ENCODE measurements around the gene INHBE. TPM values are rescaled to one million over a fixed set of nuclear protein-coding genes. Genes with fewer than 3 reads are reported as not detected.

The INHBE gene
- total and polyA plus RNA-seq, 2 of the 8 experiments (the other 6 are each of a cell fraction or from before 2014, with no cell fraction given): 10.2 to 18.8 TPM

- TF ChIP-seq POLR2AphosphoS5 (IDR thresholded peaks at IDR 0.05; ENCODE audit: low read depth, low read length): peak; percentile 57; the same call in 1 of the 2 replicates
- 0 out of 2 replicates have a peak, but pooled peaks have one; percentile 1 for TF ChIP-seq PHF8 (conservative IDR thresholded peaks at IDR 0.05; ENCODE audit: low read depth, low read length)
- peak; percentile 88 for TF ChIP-seq SP1 (IDR thresholded peaks at IDR 0.05; ENCODE audit: low read depth, low read length)
- TF ChIP-seq SUZ12 (IDR thresholded peaks at IDR 0.05; ENCODE audit: low read length): no peak
- TF ChIP-seq SP4 (IDR thresholded peaks at IDR 0.05; ENCODE audit: low read length): peak; percentile 86
Observed at GRCh38 chr12:57454566-57455373, at the start of gene INHBE (continued).
